Right hindlimb (tissue), 1 donor: Measurements from ENCODE around the gene SLC16A4.
A peak's percentile ranks its signal among the peaks of the same experiment; 100 is the strongest.

Experiments
- DNase-seq: peaks from one replicate; pipeline ENCODE4 v3.0.0-alpha.2; 2018

The SLC16A4 gene

DNA sequence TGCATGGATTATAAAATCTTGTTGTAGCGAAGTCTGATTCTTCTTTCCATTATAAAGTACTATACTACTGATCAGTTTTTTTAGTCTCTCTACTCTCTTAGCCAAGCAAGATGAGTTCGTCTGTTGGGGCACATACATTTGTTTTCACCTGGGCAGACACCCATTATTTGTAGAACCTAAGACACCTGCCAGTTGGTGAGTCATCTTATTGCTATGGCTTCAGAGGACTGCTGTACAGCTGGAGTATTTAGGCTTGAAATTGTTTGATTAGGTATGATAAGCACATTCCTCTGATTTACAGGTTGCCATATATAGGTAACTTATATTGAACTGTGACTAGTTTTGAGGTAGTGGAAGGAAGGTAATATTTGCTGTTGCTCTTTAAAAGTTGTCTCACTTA, 34.4 kb downstream of the SLC16A4 start:
- DNase-seq: no peak

DNA sequence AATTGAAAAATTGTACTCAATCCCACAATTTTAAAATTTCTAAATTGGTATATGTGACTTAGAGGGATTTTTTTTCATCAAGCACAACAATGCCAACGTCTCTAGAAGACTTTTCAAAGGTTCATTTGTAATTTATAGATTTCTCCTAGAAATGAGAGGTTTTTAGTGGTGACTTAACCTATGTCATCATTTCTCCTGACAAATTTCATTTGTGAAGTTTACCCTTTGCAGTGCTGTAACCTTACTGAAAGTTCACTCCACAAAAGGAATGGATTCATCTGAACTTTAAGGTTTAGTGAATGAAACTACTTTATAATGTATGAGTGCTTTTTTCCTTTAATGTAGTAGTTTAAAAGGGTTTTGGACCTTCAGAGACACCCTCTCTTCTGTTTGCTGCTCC, 35.5 kb downstream of the SLC16A4 start:
- DNase-seq: no peak

- no peak for DNase-seq
These were observed 40.5 kb downstream of the SLC16A4 start for GRCh38 chr1:110350360-110350759.

GRCh38 chr1:110348771-110349170, 42.1 kb downstream of the SLC16A4 start:
- no peak for DNase-seq

- no peak for DNase-seq
These were observed 42.8 kb downstream of the SLC16A4 start for GRCh38 chr1:110348050-110348449.

DNA sequence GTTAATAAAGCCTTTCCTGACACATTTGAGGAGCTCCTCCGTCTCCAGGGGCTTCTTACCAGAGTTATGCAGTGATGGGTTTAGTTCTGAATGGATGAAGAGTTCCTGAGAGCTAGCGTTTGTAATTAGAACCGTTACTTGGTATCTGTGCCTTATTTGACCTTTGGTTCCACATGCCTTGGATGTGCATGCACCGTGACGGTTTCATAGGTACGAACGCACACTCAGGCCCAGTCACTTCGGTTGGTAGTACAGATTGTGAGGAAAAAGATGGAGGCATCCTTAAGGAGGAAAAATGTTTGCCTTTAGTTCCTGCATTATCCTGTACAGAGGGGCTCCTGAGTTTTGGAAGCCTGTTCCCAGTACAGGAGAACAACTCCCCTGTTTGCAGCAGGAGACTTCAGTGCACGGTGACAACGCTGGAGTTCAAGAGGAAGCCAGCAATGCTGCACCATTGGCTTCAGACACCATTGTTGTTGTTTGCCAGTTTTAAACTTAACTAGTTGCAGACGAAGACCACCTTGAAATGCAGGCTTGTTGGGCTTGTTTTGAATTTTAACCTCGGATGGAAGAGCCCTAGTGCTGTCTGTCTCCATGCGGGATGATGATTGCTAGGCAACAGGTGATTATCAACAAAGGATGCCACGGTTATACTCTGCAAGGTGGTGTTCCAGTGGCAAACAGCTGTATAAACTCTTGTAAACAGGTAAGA, 43.5 kb downstream of the SLC16A4 start:
- no peak for DNase-seq

- DNase-seq: no peak
These were observed 44.1 kb downstream of the SLC16A4 start for GRCh38 chr1:110346690-110347089.

GRCh38 chr1:110345480-110345879, 45.3 kb downstream of the SLC16A4 start:
- DNase-seq: no peak

- DNase-seq: no peak
These were observed 46.7 kb downstream of the SLC16A4 start for GRCh38 chr1:110344152-110344551.

DNA sequence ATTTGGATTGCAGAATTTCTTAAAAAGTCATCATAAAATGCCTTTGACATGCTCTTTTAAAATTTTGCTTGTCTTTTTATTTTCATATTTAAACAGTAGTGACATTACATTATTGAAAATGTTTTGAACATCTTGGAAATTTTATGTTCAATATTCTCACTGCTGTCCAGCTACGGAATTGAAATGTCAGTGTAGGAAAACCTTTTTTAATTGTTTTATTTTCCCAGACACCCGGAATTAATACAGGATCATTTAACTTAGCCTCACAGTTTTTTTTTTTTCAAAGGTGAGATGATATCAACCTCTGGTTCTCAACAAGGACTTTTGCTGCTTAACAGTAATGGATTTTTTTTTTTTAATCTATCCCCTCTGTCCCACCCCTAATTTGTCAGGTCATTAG, 47.6 kb downstream of the SLC16A4 start:
- no peak for DNase-seq

GRCh38 chr1:110341872-110342331, 48.9 kb downstream of the SLC16A4 start:
- DNase-seq: no peak

- DNase-seq: no peak
These were observed 49.5 kb downstream of the SLC16A4 start for GRCh38 chr1:110341146-110341871.

DNA sequence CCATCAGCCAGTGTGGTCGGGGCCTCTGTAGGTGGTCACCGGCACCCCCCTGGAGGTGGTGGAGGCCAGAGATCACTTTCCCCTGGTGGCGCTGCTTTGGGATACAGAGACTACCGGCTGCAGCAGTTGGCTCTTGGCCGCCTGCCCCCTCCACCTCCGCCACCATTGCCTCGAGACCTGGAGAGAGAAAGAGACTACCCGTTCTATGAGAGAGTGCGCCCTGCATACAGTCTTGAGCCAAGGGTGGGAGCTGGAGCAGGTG, 50.7 kb downstream of the SLC16A4 start:
- DNase-seq: no peak

DNA sequence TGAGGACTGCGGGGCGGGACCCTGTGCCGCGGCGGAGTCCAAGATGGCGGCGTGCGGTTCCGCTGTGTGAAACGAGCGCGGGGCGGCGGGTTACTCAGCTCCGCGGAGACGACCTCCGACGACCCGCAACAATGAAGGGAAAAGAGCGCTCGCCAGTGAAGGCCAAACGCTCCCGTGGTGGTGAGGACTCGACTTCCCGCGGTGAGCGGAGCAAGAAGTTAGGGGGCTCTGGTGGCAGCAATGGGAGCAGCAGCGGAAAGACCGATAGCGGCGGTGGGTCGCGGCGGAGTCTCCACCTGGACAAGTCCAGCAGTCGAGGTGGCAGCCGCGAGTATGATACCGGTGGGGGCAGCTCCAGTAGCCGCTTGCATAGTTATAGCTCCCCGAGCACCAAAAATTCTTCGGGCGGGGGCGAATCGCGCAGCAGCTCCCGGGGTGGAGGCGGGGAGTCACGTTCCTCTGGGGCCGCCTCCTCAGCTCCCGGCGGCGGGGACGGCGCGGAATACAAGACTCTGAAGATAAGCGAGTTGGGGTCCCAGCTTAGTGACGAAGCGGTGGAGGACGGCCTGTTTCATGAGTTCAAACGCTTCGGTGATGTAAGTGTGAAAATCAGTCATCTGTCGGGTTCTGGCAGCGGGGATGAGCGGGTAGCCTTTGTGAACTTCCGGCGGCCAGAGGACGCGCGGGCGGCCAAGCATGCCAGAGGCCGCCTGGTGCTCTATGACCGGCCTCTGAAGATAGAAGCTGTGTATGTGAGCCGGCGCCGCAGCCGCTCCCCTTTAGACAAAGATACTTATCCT, 51.2 kb downstream of the SLC16A4 start:
- DNase-seq: peak; percentile 38

GRCh38 chr1:110338886-110339406, 51.9 kb downstream of the SLC16A4 start, which contains the start of gene RBM15:
Gene RBM15 (plus strand): TSS chr1:110339377. CDS start chr1:110339406, 29 bp downstream.
- peak; percentile 99 for DNase-seq

DNA sequence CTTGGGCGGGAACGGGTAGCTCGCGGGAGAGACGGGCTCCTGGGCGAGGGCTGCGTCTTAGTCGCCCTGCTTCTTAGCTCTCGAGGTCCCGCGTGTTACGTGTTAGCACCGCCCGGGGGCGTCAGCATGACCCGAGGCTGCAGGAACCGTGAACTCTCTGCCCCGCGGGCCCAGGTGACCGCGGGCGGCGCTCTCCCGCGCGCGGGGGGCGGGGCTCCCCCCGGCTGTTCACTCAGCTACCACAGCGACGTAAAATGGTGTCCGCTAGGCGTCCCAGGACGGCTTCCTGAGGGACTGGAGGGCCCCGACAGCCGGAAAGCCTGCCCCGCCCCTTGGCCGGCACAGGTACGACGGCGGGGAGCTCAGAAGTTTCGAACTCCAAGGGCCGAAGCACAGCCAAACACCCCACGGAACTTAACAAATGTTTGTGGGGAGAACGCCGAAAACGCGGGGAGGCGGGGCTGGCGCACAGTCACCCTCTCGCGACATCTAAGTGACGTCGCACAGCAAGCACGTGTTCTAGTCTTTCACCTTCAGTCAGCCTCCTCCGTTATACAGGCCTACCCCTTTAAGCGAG, 52.4 kb downstream of the SLC16A4 start:
- DNase-seq: no peak

GRCh38 chr1:110337704-110338308, 53.0 kb downstream of the SLC16A4 start:
- peak; percentile 53 for DNase-seq

DNA sequence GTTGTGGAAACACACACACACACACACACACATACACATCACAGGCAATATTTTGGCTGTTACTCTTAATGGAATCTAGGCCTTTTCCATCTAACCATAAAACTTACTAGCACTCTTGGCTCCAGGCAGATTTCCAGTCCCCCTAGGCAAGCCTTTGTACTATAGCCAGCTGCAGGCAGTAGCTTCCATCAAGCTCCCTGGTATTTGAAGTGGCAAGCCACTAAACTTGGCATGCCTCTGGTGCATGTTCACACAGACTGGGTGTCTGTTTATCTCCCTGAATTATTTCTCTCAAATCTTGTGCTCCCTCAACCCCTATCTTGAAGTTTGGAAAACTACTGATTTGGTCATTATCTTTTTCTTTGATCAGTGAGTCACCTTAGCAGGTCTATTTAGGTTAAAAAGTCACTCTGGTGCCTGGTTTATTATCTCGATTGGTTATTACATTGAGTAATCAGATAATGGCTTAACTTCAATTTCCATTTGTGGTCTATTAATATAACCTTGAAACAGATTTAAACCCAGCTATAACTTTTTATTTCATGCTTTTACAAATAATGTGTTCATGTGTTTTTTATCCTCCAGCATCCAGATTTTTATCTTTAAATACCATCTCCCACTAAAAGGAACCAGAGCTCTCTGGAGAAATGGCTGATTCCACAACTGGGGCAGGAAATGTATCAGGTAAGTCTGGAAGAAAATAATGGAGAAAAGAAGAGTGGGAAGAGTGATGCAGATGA, 54.4 kb downstream of the SLC16A4 start:
- DNase-seq: no peak

GRCh38 chr1:110335265-110335664, 55.6 kb downstream of the SLC16A4 start:
- DNase-seq: no peak

GRCh38 chr1:110328700-110329099, 62.1 kb downstream of the SLC16A4 start:
- DNase-seq: no peak

GRCh38 chr1:110328274-110328673, 62.6 kb downstream of the SLC16A4 start:
- no peak for DNase-seq

DNA sequence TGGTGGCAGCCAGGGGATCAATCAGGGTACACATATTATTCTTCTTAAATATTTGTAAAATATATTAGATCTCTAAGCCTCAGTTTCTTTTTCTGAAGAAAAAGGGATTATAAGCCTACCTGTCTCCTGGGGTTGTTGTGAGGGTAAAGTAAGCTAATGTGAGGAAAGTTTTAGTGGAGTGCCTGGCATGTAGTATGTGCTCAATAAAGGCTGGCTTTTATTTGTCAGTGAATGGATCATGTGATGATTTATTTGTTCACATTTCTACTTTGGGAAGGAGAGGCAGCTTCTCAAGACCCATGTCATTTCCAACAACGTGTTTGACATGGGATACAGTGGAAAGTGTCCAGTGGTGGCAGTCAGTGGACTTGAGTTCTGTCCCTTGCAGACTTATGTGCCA, 64.0 kb downstream of the SLC16A4 start:
- DNase-seq: no peak
